ENCODE results near the gene TBL1X.
"Not testable (repeated sequence)": the region's sequence is repeated elsewhere in the genome, so short reads cannot be mapped to it uniquely, and the experiment has no call there.

TBL1X gene

GRCh38 chrX:9765072-9765736 is 300.3 kb downstream of the TBL1X start:
- DNase-seq (ENCODE audit: low read depth in 2 of 2) = no peak

GRCh38 chrX:9765737-9766097 is 300.9 kb downstream of the TBL1X start, which contains the start of gene GPR143:
GPR143 (minus strand) TSS chrX:9765847; CDS start chrX:9765817, 30 bp downstream.
- DNase-seq (ENCODE audit: low read depth in 2 of 2) = no peak

- DNase-seq (ENCODE audit: low read depth in 2 of 2) = no peak
Observed at GRCh38 chrX:9767375-9767774, 302.5 kb downstream of the TBL1X start.

GRCh38 chrX:9768321-9768839 is 303.5 kb downstream of the TBL1X start:
- not testable (repeated sequence) for DNase-seq (ENCODE audit: low read depth in 2 of 2)

- no peak for DNase-seq (ENCODE audit: low read depth in 2 of 2)
Observed at GRCh38 chrX:9770319-9770718, 305.5 kb downstream of the TBL1X start.

GRCh38 chrX:9772943-9773342 is 308.1 kb downstream of the TBL1X start:
- no peak for DNase-seq (ENCODE audit: low read depth in 2 of 2)

- DNase-seq (ENCODE audit: low read depth in 2 of 2) = no peak
Observed at GRCh38 chrX:9775930-9776329, 311.1 kb downstream of the TBL1X start.

- no peak for DNase-seq (ENCODE audit: low read depth in 2 of 2)
Observed at GRCh38 chrX:9781941-9782340, 317.1 kb downstream of the TBL1X start.

GRCh38 chrX:9784332-9784731 is 319.5 kb downstream of the TBL1X start:
- no peak for DNase-seq (ENCODE audit: low read depth in 2 of 2)

- no peak for DNase-seq (ENCODE audit: low read depth in 2 of 2)
Observed at GRCh38 chrX:9785254-9785943, 320.5 kb downstream of the TBL1X start.

- DNase-seq (ENCODE audit: low read depth in 2 of 2) = no peak
Observed at GRCh38 chrX:9785944-9786797, 321.3 kb downstream of the TBL1X start, which contains the start of gene SHROOM2. SHROOM2 (plus strand) TSS chrX:9786429; CDS start chrX:9786546, 117 bp downstream.

- no peak for DNase-seq (ENCODE audit: low read depth in 2 of 2)
Observed at GRCh38 chrX:9786798-9787635, 322.2 kb downstream of the TBL1X start.

GRCh38 chrX:9788911-9789310 is 324.1 kb downstream of the TBL1X start:
- no peak for DNase-seq (ENCODE audit: low read depth in 2 of 2)

- DNase-seq (ENCODE audit: low read depth in 2 of 2) = no peak
Observed at GRCh38 chrX:9789555-9789954, 324.7 kb downstream of the TBL1X start.

Measured in activated CD4-positive, alpha-beta T cell treated with anti-CD3 and anti-CD28 coated beads for 24 hours (primary cell).